ENCODE measurements around the gene CPA4.

Gene CPA4

DNA sequence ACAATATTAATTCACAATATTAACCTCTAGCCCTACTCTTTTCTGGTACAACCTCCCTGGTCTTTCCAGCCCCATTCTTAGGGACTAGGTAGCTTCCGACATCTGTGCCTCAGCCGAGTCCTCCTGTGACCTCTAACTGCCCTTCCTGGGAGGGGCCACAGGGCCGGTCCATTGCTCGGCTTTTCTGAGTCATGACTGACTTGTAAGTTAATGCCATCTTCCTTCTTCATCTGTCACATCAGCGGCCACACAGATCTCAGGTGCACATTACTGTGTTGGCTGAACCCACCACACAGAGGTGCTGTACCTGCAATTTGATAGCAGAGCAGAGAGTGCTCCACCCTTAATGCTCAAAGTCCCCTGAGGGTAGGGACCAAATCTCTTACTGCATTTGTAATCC is 4.1 kb upstream of the CPA4 start:
- Histone ChIP-seq H3K9ac (ENCODE audit: low read depth in 1 of 2, low read length in 2 of 2) (no peak overlapping the region), H3K9me3 (ENCODE audit: control insufficient read depth in 1 of 2, low read length in 2 of 2) (no peaks in the 10 kb centered on the region), H3K4me3 (ENCODE audit: low read depth in 1 of 2, low read length in 2 of 2) (no peak overlapping the region), H3K27me3 (ENCODE audit: control insufficient read depth in 1 of 2, insufficient read depth in 2 of 2, low read length in 2 of 2) (no peaks in the 10 kb centered on the region), H3K27ac (ENCODE audit: low read depth, low read length) (no peak overlapping the region), H3K4me1 (ENCODE audit: control insufficient read depth in 1 of 2, insufficient read depth in 2 of 2, low read length in 2 of 2) (no peaks in the 10 kb centered on the region), H3K36me3 (ENCODE audit: control insufficient read depth in 1 of 2, insufficient read depth in 2 of 2, low read length in 2 of 2) (no peaks in the 10 kb centered on the region)

DNA sequence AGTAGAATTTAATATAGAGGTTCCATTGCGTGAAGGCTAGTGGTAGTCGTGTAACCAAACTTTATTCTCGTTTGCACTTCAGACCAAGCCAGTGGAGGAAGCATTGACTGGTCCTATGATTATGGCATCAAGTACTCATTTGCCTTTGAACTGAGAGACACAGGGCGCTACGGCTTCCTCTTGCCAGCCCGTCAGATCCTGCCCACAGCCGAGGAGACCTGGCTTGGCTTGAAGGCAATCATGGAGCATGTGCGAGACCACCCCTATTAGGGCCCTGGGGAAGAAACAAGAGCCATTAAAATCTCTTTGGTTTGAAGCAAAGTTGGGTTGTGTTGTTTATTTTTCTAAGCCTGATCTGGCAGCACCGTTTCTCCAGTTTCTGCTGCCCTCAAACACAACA is 3.5 kb upstream of the CPA4 start:
- Histone ChIP-seq H3K9me3 (ENCODE audit: control insufficient read depth in 1 of 2, low read length in 2 of 2) (no peaks in the 10 kb centered on the region), H3K27ac (ENCODE audit: low read depth, low read length) (no peak overlapping the region), H3K4me1 (ENCODE audit: control insufficient read depth in 1 of 2, insufficient read depth in 2 of 2, low read length in 2 of 2) (no peaks in the 10 kb centered on the region), H3K4me3 (ENCODE audit: low read depth in 1 of 2, low read length in 2 of 2) (no peak overlapping the region), H3K27me3 (ENCODE audit: control insufficient read depth in 1 of 2, insufficient read depth in 2 of 2, low read length in 2 of 2) (no peaks in the 10 kb centered on the region), H3K9ac (ENCODE audit: low read depth in 1 of 2, low read length in 2 of 2) (no peak overlapping the region), H3K36me3 (ENCODE audit: control insufficient read depth in 1 of 2, insufficient read depth in 2 of 2, low read length in 2 of 2) (no peaks in the 10 kb centered on the region)

DNA sequence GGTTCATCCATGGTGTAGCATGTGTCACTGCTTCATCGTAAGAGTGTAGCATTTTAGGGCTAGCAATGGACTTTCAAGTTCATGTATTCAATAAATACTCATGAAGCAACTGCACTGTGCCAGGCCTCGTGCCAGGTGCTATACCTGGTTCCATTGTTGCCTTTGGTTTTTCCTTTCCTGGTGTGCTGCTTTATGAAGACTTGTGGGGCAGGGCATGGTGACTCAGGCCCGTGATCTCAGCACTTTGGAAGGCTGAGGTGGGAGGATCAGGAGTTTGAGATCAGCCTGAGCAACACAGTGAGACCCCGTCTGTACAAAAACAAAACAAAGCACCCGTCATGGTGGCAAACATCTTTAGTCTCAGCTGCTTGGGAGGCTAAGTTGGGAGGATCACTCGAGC is 2.2 kb upstream of the CPA4 start:
- no peaks in the 10 kb centered on the region for H3K27me3 ChIP-seq (ENCODE audit: control insufficient read depth in 1 of 2, insufficient read depth in 2 of 2, low read length in 2 of 2)
- H3K27ac ChIP-seq (ENCODE audit: low read depth, low read length): no peak overlapping the region
- no peaks in the 10 kb centered on the region for H3K9me3 ChIP-seq (ENCODE audit: control insufficient read depth in 1 of 2, low read length in 2 of 2)
- no peak overlapping the region for H3K9ac ChIP-seq (ENCODE audit: low read depth in 1 of 2, low read length in 2 of 2)
- no peaks in the 10 kb centered on the region for H3K36me3 ChIP-seq (ENCODE audit: control insufficient read depth in 1 of 2, insufficient read depth in 2 of 2, low read length in 2 of 2)
- H3K4me3 ChIP-seq (ENCODE audit: low read depth in 1 of 2, low read length in 2 of 2): no peak overlapping the region
- no peaks in the 10 kb centered on the region for H3K4me1 ChIP-seq (ENCODE audit: control insufficient read depth in 1 of 2, insufficient read depth in 2 of 2, low read length in 2 of 2)

DNA sequence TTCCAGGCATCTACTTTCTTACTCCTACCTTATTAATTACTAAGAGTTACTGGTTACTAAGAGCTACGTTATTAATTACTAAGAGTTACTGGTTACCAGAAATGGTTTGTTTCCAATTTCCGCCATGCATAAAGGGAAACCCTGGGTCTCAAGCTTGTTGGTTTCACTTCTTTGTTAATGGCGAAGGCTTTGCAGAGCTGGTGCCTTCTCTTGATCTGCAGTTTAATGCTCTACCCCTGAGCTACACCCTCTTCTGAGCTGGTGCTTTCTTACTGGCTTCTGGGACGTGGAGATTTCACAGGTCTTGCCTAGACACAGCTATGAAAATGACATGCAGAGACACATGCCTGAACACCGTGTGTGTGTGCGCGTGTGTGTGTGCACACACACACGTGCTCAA is 560 bp downstream of the CPA4 start:
- H3K9ac ChIP-seq (ENCODE audit: low read depth in 1 of 2, low read length in 2 of 2): no peak overlapping the region
- H3K27ac ChIP-seq (ENCODE audit: low read depth, low read length): no peak overlapping the region
- H3K27me3 ChIP-seq (ENCODE audit: control insufficient read depth in 1 of 2, insufficient read depth in 2 of 2, low read length in 2 of 2): no peaks in the 10 kb centered on the region
- no peaks in the 10 kb centered on the region for H3K4me1 ChIP-seq (ENCODE audit: control insufficient read depth in 1 of 2, insufficient read depth in 2 of 2, low read length in 2 of 2)
- no peaks in the 10 kb centered on the region for H3K36me3 ChIP-seq (ENCODE audit: control insufficient read depth in 1 of 2, insufficient read depth in 2 of 2, low read length in 2 of 2)
- no peaks in the 10 kb centered on the region for H3K9me3 ChIP-seq (ENCODE audit: control insufficient read depth in 1 of 2, low read length in 2 of 2)
- no peak overlapping the region for H3K4me3 ChIP-seq (ENCODE audit: low read depth in 1 of 2, low read length in 2 of 2)

DNA sequence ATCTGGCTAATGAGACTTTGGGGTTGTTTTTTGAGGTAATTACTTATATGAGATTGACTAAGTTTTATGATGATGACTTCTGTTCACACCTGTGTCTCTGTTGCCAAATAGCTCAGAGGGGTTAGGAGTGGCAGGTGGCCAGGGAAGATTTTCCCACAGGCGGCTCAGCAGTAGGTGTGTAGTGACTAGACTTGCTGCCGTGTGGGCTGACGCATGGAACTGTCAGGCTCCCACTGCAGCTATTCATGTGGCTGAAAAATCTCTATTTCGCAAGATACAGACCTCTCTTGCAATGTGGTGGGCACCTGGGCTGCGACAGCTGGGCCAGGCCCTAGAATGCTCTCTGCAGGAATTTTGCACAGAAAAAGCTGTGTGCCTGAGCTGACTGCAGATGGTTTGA is 1.4 kb downstream of the CPA4 start:
- no peaks in the 10 kb centered on the region for H3K36me3 ChIP-seq (ENCODE audit: control insufficient read depth in 1 of 2, insufficient read depth in 2 of 2, low read length in 2 of 2)
- H3K9ac ChIP-seq (ENCODE audit: low read depth in 1 of 2, low read length in 2 of 2): no peak overlapping the region
- no peak overlapping the region for H3K4me3 ChIP-seq (ENCODE audit: low read depth in 1 of 2, low read length in 2 of 2)
- peaks cover 0 to 4% of the 10 kb centered on the region in 2 donors for H3K4me1 ChIP-seq (ENCODE audit: control insufficient read depth in 1 of 2, insufficient read depth in 2 of 2, low read length in 2 of 2)
- no peaks in the 10 kb centered on the region for H3K27me3 ChIP-seq (ENCODE audit: control insufficient read depth in 1 of 2, insufficient read depth in 2 of 2, low read length in 2 of 2)
- H3K27ac ChIP-seq (ENCODE audit: low read depth, low read length): no peak overlapping the region
- no peaks in the 10 kb centered on the region for H3K9me3 ChIP-seq (ENCODE audit: control insufficient read depth in 1 of 2, low read length in 2 of 2)

GRCh38 chr7:130296221-130296951 is 3.4 kb downstream of the CPA4 start:
- Histone ChIP-seq H3K27me3 (ENCODE audit: control insufficient read depth in 1 of 2, insufficient read depth in 2 of 2, low read length in 2 of 2) (no peaks in the 10 kb centered on the region), H3K9ac (ENCODE audit: low read depth in 1 of 2, low read length in 2 of 2) (no peak overlapping the region), H3K27ac (ENCODE audit: low read depth, low read length) (no peak overlapping the region), H3K9me3 (ENCODE audit: control insufficient read depth in 1 of 2, low read length in 2 of 2) (no peaks in the 10 kb centered on the region), H3K36me3 (ENCODE audit: control insufficient read depth in 1 of 2, insufficient read depth in 2 of 2, low read length in 2 of 2) (no peaks in the 10 kb centered on the region), H3K4me3 (ENCODE audit: low read depth in 1 of 2, low read length in 2 of 2) (no peak overlapping the region), H3K4me1 (ENCODE audit: control insufficient read depth in 1 of 2, insufficient read depth in 2 of 2, low read length in 2 of 2) (peaks cover 0 to 9% of the 10 kb centered on the region in 2 donors)

GRCh38 chr7:130297628-130298543 is 4.9 kb downstream of the CPA4 start:
- Histone ChIP-seq H3K9me3 (ENCODE audit: control insufficient read depth in 1 of 2, low read length in 2 of 2) (no peaks in the 10 kb centered on the region), H3K9ac (ENCODE audit: low read depth in 1 of 2, low read length in 2 of 2) (no peak overlapping the region), H3K4me1 (ENCODE audit: control insufficient read depth in 1 of 2, insufficient read depth in 2 of 2, low read length in 2 of 2) (peaks cover 0 to 9% of the 10 kb centered on the region in 2 donors), H3K4me3 (ENCODE audit: low read depth in 1 of 2, low read length in 2 of 2) (no peak overlapping the region), H3K27me3 (ENCODE audit: control insufficient read depth in 1 of 2, insufficient read depth in 2 of 2, low read length in 2 of 2) (no peaks in the 10 kb centered on the region), H3K36me3 (ENCODE audit: control insufficient read depth in 1 of 2, insufficient read depth in 2 of 2, low read length in 2 of 2) (no peaks in the 10 kb centered on the region), H3K27ac (ENCODE audit: low read depth, low read length) (no peak overlapping the region)

DNA sequence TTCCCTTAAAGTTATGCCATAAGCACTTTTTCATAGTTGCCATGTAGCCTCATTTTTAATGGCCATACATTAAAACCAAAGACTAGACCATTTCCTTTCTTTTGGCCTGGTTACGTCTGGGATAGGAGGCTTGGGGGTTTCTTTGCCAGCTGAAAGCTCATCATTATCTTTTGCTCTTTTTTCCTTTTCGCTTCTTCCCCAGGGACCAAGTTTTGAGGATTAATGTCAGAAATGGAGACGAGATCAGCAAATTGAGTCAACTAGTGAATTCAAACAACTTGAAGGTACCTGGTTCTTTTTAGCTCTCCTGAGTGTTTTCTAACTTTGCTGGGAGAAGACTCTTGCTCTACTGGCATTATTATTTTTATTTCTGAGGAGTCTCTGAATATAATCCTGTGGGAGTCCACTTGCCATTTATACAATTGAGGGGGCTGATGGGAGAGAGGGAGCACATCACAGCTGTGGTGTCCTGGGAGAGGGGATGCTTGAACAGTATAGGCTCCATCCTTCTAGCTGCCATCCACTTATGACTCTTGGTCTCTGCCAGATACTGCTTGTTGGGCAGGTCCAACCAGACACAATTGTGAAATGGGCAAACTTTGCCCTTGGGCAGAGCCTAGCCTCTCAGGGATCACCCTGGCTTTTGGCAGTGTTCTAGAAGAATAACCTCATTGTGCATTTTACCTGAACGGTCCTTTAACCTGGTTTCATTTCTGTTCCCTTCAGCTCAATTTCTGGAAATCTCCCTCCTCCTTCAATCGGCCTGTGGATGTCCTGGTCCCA is 5.8 kb downstream of the CPA4 start:
- Histone ChIP-seq H3K4me3 (ENCODE audit: low read depth in 1 of 2, low read length in 2 of 2) (no peak overlapping the region), H3K4me1 (ENCODE audit: control insufficient read depth in 1 of 2, insufficient read depth in 2 of 2, low read length in 2 of 2) (peaks cover 0 to 9% of the 10 kb centered on the region in 2 donors), H3K27ac (ENCODE audit: low read depth, low read length) (no peak overlapping the region), H3K9ac (ENCODE audit: low read depth in 1 of 2, low read length in 2 of 2) (no peak overlapping the region), H3K9me3 (ENCODE audit: control insufficient read depth in 1 of 2, low read length in 2 of 2) (no peaks in the 10 kb centered on the region), H3K36me3 (ENCODE audit: control insufficient read depth in 1 of 2, insufficient read depth in 2 of 2, low read length in 2 of 2) (no peaks in the 10 kb centered on the region), H3K27me3 (ENCODE audit: control insufficient read depth in 1 of 2, insufficient read depth in 2 of 2, low read length in 2 of 2) (no peaks in the 10 kb centered on the region)

GRCh38 chr7:130299866-130300265 is 6.9 kb downstream of the CPA4 start:
- H3K4me1 ChIP-seq (ENCODE audit: control insufficient read depth in 1 of 2, insufficient read depth in 2 of 2, low read length in 2 of 2): peaks cover 0 to 9% of the 10 kb centered on the region in 2 donors
- no peaks in the 10 kb centered on the region for H3K9me3 ChIP-seq (ENCODE audit: control insufficient read depth in 1 of 2, low read length in 2 of 2)
- H3K4me3 ChIP-seq (ENCODE audit: low read depth in 1 of 2, low read length in 2 of 2): no peak overlapping the region
- H3K27ac ChIP-seq (ENCODE audit: low read depth, low read length): no peak overlapping the region
- H3K36me3 ChIP-seq (ENCODE audit: control insufficient read depth in 1 of 2, insufficient read depth in 2 of 2, low read length in 2 of 2): no peaks in the 10 kb centered on the region
- H3K9ac ChIP-seq (ENCODE audit: low read depth in 1 of 2, low read length in 2 of 2): no peak overlapping the region
- H3K27me3 ChIP-seq (ENCODE audit: control insufficient read depth in 1 of 2, insufficient read depth in 2 of 2, low read length in 2 of 2): no peaks in the 10 kb centered on the region

Data from duodenal mucosa (tissue), 2 donors.